HG02970 (cell line): ENCODE data around the gene RINT1.
"Not testable (repeated sequence)": the region's sequence is repeated elsewhere in the genome, so short reads cannot be mapped to it uniquely, and the experiment has no call there.

ENCODE experiments used
- ATAC-seq: cut with Tn5 transposase; IDR thresholded peaks from one replicate; pipeline ENCODE4 v1.9.1; 2021; ENCODE audit warnings: mild to moderate bottlenecking, moderate library complexity, moderate number of reproducible peaks; ENCODE audit not compliant: unreplicated experiment, low FRiP score

RINT1 gene

DNA sequence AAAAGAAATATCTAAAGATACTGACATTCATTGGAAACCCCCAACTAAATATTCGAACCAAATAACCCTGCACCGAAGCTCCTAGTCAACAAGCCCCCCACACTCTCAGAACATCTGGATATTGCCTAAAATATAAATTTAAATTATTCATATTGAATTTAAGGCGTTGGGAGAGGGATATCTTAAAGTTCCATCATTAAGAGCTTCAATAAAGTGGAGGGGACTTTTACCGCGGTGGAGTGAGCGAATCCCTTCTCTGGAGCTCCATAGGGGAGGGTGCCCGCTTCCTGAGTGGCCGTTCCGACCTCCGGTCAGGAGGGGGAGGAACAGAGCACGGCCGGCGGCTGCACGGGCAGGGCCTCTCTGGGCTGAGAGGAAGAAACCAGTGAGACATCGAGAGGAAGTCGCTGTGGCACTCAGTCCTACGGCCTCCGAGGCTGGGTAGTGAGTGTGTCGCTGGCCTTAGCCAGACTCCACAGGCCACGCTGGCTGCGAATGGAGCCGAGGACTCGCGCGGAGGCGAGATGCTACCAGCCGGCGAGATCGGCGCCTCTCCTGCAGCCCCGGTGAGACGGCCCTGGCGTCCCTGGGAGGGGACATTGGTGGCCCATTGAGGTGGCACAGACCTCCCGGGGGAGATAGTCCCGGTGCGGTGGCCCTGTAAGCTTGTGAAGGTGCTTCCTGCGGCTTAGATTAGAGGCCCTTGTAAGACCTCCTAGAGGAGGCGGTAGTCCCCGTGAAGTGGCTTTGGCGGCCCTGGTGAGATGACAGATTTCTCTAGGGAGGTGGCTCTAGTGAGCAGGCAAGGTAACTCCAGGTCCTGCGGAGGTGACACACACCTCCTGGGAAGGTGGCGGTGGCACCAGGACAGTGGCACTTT is at the start of gene RINT1:
TSS of gene RINT1 (plus strand) at position 410 of the 880 bp plus-strand sequence. CDS start at position 525, 115 bp downstream.
- peak; percentile 92 for ATAC-seq

DNA sequence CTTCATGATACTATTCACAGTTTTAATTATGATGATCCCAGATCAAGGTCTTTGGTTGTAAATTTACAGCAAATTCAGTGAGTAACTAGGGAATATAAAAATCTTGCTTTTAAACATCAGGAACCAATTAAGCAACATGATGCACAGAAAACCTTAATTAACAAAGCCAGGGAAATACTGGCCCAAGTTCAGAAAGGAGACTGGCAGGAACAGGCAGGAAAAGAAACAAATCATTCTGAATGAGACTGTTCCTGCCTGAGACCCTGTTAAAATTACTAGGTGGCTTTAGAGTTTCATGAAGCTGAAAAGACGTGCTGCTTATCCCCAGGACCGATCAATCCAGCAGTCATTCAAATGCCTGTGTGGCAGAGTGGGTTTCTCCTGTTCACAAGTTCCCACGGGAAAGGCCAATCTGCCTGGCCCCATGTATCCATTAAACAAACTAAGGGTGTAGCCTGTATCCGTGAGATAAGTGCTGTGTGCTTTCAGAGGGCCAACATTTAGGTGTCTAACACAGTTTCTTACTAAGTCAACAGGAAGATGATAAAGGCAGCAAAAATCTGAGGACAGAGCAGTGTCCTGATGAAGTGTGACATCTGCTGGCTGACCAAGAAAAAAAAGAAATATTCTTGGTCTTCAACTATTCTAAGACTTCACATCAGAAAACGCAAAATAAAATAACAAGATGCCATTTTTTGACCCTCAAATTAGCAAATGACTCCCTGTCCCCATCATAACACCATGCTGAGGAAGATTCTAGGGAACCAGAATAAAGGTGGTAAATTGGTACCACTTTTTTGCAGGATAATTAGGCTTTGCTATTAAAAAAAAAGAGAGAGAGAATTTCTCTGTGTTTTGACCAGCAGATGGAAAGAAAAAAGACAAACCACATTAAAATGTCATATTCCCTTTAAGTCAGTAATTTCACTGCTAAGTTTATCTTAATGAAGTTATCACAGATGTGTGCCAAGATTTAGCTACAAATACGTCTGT is 44.1 kb upstream of the RINT1 start:
- ATAC-seq: no peak

DNA sequence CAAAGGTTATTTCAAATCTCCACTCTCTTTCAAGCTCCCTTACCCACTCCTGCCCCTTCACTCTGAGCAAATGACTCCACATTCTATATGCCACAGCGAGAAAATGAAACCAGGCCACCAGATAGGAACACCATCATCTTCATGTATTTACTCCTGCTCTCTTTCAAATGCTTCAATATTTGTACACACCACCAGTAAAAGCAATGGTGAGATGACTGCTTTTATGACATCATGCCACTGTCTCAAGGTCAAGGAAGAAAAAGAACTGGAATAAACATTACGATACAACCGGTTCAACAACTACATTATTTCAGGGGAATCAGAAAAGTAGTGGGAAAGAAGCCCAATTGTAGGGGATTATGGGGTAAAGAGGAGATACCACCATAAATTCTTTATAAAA is 42.6 kb upstream of the RINT1 start:
- no peak for ATAC-seq

DNA sequence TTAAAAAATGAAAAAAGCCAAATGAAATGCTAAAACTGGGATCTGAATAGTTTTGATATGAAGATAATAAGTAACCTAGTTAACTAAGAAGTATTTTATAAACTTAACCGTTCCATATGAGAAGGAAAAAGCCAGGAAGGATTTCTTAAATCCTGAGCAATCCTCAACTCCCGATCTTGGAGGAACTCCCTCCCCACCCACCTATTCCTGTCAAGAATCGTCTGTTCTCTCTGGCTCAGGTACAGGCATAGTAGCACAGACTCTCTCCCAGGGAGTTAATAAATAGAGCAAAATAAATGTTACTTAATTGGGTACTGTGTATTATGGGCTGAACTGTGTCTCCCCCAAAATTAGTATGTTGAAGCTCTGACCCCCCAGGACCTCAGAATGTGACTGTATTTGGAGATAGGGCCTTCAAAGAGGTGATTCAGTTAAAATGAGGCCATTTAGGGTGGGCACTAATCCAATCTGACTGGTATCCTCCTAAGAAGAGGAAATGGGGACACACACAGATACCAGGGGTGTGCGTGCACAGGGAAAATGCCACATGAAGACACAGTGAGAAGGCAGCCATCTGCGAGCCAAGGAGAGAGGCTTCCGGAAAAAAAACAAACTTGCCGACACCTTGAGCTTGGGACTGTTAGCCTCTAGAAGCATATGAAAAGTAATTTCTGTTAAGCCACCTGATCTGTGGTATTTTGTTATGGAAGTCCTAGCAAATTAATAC is 38.6 kb upstream of the RINT1 start:
- ATAC-seq: no peak

- ATAC-seq: no peak
Measured at GRCh38 chr7:105493923-105494315, 38.1 kb upstream of the RINT1 start.

DNA sequence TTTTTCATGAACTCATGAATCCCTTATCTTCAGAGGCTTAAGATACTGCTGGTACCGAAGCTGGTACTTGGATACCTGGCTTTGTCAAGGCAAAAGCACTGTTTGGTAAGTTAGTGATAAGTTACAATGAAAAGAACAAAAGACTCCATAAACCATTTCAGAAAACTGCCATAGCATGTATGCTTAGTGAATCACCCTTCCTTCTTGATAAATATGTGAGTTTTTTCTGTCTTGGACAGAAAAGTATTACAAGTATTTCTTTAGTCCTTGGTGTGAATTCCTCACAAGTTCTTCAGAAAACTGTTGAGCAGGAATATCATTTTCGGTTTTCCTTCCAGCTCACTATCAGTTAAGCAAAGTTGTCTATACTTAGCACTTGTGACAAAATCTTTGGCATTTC is 35.5 kb upstream of the RINT1 start:
- no peak for ATAC-seq

GRCh38 chr7:105497016-105497415 is 35.0 kb upstream of the RINT1 start:
- no peak for ATAC-seq

DNA sequence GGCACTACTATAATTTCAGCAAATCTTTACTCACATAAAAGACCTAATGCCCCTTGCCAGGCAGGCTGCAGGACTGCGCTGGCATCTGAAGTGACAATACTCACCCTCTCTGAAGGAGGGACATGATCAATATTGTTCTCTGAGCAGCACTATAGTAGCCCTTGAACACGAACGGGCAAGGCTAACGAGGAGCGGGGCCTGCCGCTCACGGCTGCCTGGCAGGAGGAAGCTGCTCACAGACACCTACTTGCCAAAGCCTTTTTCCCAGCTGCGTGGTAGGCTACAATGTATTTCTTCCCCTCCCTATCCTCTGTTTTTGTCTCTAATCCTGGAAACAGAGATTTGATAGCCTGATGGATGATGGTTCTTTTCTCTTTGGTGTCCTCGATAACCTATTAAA is 29.8 kb upstream of the RINT1 start:
- ATAC-seq: no peak

DNA sequence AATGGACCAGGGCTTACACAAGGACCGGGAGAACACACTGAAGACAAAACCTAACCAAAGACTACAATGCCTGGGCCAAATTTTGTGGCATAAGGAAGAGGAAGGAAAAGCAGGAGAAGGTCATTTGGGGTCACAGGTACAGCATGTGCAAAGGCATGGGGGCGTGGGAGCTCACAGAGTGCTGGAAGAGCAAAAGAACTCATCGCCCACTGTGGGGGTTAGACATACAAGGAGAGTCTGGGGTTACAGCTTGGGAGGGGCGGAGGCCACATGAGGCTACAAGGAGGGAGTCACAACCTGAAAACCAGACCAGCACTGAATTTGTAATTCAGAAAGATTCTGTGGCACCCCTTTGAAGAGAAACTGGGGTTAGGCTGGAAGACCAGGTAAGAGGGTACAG is 19.6 kb upstream of the RINT1 start:
- ATAC-seq: no peak

- no peak for ATAC-seq
Measured at GRCh38 chr7:105512926-105513526, 19.0 kb upstream of the RINT1 start.

GRCh38 chr7:105515610-105516009 is 16.4 kb upstream of the RINT1 start:
- not testable (repeated sequence) for ATAC-seq

DNA sequence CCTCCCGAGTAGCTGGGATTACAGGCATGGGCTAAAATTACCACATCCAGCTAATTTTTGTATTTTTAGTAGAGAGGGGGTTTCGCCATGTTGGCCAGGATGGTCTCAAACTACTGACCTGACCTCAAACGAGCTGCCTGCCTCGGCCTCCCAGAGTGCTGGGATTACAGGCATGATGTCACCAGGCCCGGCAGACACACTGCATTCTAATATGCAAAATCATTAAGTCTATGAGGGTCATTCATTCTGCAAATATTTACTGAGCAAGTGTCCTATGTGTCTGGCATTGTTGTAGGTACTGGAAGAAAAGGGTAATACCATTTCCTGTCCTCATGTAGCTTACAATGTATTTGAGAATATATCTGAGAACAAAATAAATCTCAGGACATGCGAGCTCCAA is 12.6 kb upstream of the RINT1 start:
- no peak for ATAC-seq

GRCh38 chr7:105520620-105521019 is 11.4 kb upstream of the RINT1 start:
- not testable (repeated sequence) for ATAC-seq

- peak; percentile 9 for ATAC-seq
Measured at GRCh38 chr7:105521027-105521716, 10.8 kb upstream of the RINT1 start.

GRCh38 chr7:105521717-105522463 is 10.1 kb upstream of the RINT1 start, which contains the start of gene PUS7:
Gene PUS7 (minus strand): TSS chr7:105522271. CDS start chr7:105508512, 13,759 bp downstream.
- ATAC-seq: peak; percentile 86

GRCh38 chr7:105524423-105524822 is 7.6 kb upstream of the RINT1 start:
- not testable (repeated sequence) for ATAC-seq

DNA sequence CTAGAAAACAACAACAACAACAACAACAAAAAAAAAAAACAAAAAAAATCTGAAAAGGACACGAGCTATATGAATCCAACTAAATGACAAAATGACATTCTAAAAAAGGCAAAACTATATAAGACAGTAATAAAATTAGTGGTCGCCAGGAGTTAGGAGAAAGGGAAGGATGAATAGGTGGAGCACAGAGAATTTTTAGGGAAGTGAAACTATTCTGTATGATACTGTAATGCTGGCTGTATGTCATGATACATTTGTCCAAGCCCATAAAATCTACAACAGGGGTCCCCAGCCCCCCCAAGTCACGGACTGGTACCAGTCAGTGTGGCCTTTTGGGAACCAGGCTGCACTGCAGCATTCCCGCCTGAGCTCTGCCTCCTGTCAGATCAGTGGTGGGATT is 7.2 kb upstream of the RINT1 start:
- ATAC-seq: no peak

- not testable (repeated sequence) for ATAC-seq
Measured at GRCh38 chr7:105527737-105528136, 4.3 kb upstream of the RINT1 start.

GRCh38 chr7:105530126-105530525 is 1.9 kb upstream of the RINT1 start:
- no peak for ATAC-seq
